Measurements from ENCODE around the gene PRMT3.

Gene PRMT3

GRCh38 chr11:20355221-20356219 lies 32.0 kb upstream of the PRMT3 start:
- Histone ChIP-seq H3K27me3 (no peaks in the 10 kb centered on the region), H3K36me3 (no peaks in the 10 kb centered on the region), H3K4me1 (no peaks in the 10 kb centered on the region), H3K4me3 (ENCODE audit: low read depth, low read length) (no peak overlapping the region), H3K9me3 (no peaks in the 10 kb centered on the region)
- DNase-seq, result peak; percentile 49
- TF ChIP-seq CTCF (IDR thresholded peaks at IDR 0.05; ENCODE audit: low read depth, low read length), result peak; percentile 58

- no peak overlapping the region for H3K4me3 ChIP-seq (ENCODE audit: low read depth, low read length)
- no peaks in the 10 kb centered on the region for H3K4me1 ChIP-seq
- no peak for TF ChIP-seq CTCF (IDR thresholded peaks at IDR 0.05; ENCODE audit: low read depth, low read length)
- no peaks in the 10 kb centered on the region for H3K27me3 ChIP-seq
- no peaks in the 10 kb centered on the region for H3K36me3 ChIP-seq
- no peaks in the 10 kb centered on the region for H3K9me3 ChIP-seq
- no peak for DNase-seq
Measured at GRCh38 chr11:20357150-20357549, 30.4 kb upstream of the PRMT3 start.

- no peak for DNase-seq
Measured at GRCh38 chr11:20360650-20361049, 26.9 kb upstream of the PRMT3 start.

GRCh38 chr11:20362481-20362880 lies 25.0 kb upstream of the PRMT3 start:
- DNase-seq, result no peak
- H3K4me1 ChIP-seq, result peaks cover 5% of the 10 kb centered on the region
- H3K27me3 ChIP-seq, result no peaks in the 10 kb centered on the region
- H3K36me3 ChIP-seq, result no peaks in the 10 kb centered on the region
- no peak for TF ChIP-seq CTCF (IDR thresholded peaks at IDR 0.05; ENCODE audit: low read depth, low read length)
- H3K9me3 ChIP-seq, result no peaks in the 10 kb centered on the region
- H3K4me3 ChIP-seq (ENCODE audit: low read depth, low read length), result no peak overlapping the region

More at GRCh38 chr11:20360650-20361049, 26.9 kb upstream of the PRMT3 start:
- H3K36me3 ChIP-seq, result no peaks in the 10 kb centered on the region
- no peaks in the 10 kb centered on the region for H3K27me3 ChIP-seq
- H3K9me3 ChIP-seq, result no peaks in the 10 kb centered on the region
- H3K4me1 ChIP-seq, result no peaks in the 10 kb centered on the region
- TF ChIP-seq CTCF (IDR thresholded peaks at IDR 0.05; ENCODE audit: low read depth, low read length), result no peak
- no peak overlapping the region for H3K4me3 ChIP-seq (ENCODE audit: low read depth, low read length)

- no peak for DNase-seq
- Histone ChIP-seq H3K4me3 (ENCODE audit: low read depth, low read length) (peak overlapping the region; percentile 56), H3K4me1 (peaks cover 5% of the 10 kb centered on the region), H3K9me3 (no peaks in the 10 kb centered on the region), H3K36me3 (no peaks in the 10 kb centered on the region), H3K27me3 (no peaks in the 10 kb centered on the region)
- no peak for TF ChIP-seq CTCF (IDR thresholded peaks at IDR 0.05; ENCODE audit: low read depth, low read length)
Measured at GRCh38 chr11:20363149-20363499, 24.4 kb upstream of the PRMT3 start.
